ENCODE data around the gene ITGA5.
"Not testable (repeated sequence)": the region's sequence is repeated elsewhere in the genome, so short reads cannot be mapped to it uniquely, and the experiment has no call there.

ITGA5 gene

GRCh38 chr12:54368709-54369596, 50.1 kb downstream of the ITGA5 start:
- peak; percentile 95 for DNase-seq

- DNase-seq, result no peak
These were observed 50.9 kb downstream of the ITGA5 start for GRCh38 chr12:54368025-54368708.

- peak; percentile 28 for DNase-seq
These were observed 54.7 kb downstream of the ITGA5 start, which contains the start of gene GPR84 for GRCh38 chr12:54364413-54364812. Gene GPR84 (minus strand): TSS chr12:54364486. CDS start chr12:54363851, 635 bp downstream.

GRCh38 chr12:54363618-54364017, 55.4 kb downstream of the ITGA5 start:
- DNase-seq, result no peak

- no peak for DNase-seq
These were observed 56.0 kb downstream of the ITGA5 start for GRCh38 chr12:54363047-54363446.

- DNase-seq, result peak; percentile 77
These were observed 58.2 kb downstream of the ITGA5 start for GRCh38 chr12:54360717-54361456.

GRCh38 chr12:54359762-54360351, 59.2 kb downstream of the ITGA5 start:
- no peak for DNase-seq

GRCh38 chr12:54358945-54359761, 59.9 kb downstream of the ITGA5 start:
- peak; percentile 91 for DNase-seq

GRCh38 chr12:54358191-54358944, 60.7 kb downstream of the ITGA5 start:
- peak; percentile 70 for DNase-seq

- DNase-seq, result no peak
These were observed 61.4 kb downstream of the ITGA5 start for GRCh38 chr12:54357506-54358190.

- no peak for DNase-seq
These were observed 62.1 kb downstream of the ITGA5 start for GRCh38 chr12:54356951-54357356.

GRCh38 chr12:54356228-54356627, 62.8 kb downstream of the ITGA5 start:
- no peak for DNase-seq

- DNase-seq, result no peak
These were observed 63.8 kb downstream of the ITGA5 start for GRCh38 chr12:54355104-54355815.

GRCh38 chr12:54354271-54354670, 64.8 kb downstream of the ITGA5 start:
- not testable (repeated sequence) for DNase-seq

- peak; percentile 10 for DNase-seq
These were observed 65.9 kb downstream of the ITGA5 start for GRCh38 chr12:54352891-54353874.

- peak; percentile 65 for DNase-seq
These were observed 67.0 kb downstream of the ITGA5 start for GRCh38 chr12:54352022-54352531.

GRCh38 chr12:54351341-54351740, 67.7 kb downstream of the ITGA5 start:
- no peak for DNase-seq

GRCh38 chr12:54350743-54351142, 68.3 kb downstream of the ITGA5 start:
- no peak for DNase-seq
